Measurements from ENCODE around the gene KCNJ1. TPM values are rescaled to one million over a fixed set of nuclear protein-coding genes. Genes with fewer than 3 reads are reported as not detected.

The KCNJ1 gene
- total RNA-seq, 1 donor from 2014 or later = not detected

- intact Hi-C loops (cut with micrococcal nuclease) = no loop called here
Measured at GRCh38 chr11:128901653-128902514, 34.8 kb upstream of the KCNJ1 start.

- intact Hi-C loops (cut with micrococcal nuclease) = no loop called here
Measured at GRCh38 chr11:128900468-128900867, 33.4 kb upstream of the KCNJ1 start.

GRCh38 chr11:128898580-128899344 is 31.7 kb upstream of the KCNJ1 start:
- intact Hi-C loops (cut with micrococcal nuclease) = no loop called here

DNA sequence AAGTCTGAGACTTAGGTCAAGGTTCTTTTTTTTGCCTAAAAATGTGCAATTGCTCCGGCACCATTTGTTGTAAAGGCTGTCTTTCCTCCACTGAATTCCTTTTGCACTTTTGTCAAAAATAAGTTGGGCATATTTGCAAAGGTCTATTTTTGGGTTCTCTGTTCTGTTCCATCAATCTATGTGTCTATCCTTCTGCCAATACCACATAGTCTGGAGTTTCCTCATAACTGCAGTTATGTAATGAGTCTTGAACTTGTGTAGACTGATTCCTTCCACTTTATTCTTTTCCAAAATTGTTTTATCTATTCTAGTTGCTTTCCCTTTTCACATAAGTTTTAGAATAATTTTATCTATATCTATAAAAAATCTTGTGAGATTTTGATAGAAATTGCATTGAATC is 30.7 kb upstream of the KCNJ1 start:
- intact Hi-C loops (cut with micrococcal nuclease) = no loop called here

DNA sequence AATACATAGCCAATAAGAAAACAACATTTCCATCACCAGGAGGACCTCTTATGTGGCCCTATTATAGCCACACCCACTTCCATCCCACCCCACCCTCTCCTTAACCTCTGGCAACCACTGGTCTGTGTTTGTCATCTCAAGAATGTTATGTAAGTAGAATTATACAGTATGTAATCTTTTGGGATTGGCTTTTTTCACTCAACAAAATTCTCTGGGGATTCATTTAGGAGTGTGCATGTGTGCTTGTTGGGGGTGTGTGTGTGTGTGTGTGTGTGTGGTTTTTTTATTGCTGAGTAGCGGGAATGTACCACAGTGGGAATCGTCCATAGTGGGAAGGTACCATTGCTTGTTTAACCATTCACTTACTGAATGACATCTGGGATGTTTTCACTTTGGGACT is 29.3 kb upstream of the KCNJ1 start:
- intact Hi-C loops (cut with micrococcal nuclease) = no loop called here

DNA sequence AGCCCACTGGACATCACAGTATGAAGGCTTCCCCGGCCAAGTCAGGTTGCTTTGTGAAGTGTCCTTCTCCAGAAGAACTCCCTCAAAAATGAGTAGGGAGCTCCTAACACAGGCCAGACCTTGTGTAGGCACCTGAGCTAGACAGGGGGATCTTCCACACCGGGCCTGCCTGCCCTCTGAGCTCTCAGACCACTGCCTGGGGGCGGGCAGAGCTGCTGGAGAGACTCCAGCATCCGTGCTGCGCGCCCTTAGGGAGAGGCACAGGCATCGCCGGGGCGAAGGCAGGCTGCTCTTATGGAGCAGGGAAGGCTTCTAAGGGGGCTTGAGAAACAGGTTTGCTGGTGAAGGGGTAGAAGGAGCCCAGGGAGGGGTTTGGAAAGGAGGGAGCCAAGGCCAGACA is 28.4 kb upstream of the KCNJ1 start:
- intact Hi-C loops (cut with micrococcal nuclease) = no loop called here

DNA sequence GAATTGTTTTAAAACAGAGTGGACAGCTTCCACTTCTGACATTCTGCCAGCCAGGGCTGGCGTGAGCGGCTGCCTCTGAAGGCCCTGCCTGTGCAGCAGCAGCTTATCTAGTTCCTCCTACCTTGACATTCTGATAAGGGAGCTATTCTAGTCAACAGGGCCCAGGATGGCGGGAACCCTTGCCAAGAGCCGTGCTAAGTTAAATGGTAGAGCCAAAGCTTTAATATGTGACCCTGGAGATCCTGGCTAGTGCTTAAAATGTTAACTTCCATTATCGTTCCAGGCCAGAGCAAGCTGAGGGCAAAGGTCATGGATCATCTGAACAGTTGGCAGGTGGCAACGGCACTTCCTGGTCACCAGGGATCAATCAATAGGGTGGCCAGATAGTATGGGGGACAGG is 27.6 kb upstream of the KCNJ1 start:
- intact Hi-C loops (cut with micrococcal nuclease) = no loop called here

DNA sequence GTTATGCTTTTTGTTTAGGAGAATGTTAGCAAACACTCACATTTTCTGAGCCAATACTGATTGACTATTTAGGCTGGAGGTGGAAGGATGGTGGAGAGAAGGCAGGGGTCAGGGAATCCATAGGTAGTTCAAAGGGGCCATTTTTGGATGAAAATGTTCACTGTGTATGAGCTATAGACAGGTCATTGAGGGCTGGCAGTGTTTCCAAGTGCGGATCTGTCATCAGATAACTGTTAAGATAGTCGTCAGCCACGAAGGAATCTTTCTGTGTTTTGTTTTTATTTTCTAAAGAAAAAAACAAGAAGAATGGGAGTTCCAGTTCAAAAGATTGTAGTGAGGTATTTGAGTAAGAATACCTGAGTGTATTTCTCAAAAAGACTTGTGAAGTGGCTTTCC is 27.2 kb upstream of the KCNJ1 start:
- intact Hi-C loops (cut with micrococcal nuclease) = no loop called here

GRCh38 chr11:128893578-128894285 is 26.6 kb upstream of the KCNJ1 start:
- intact Hi-C loops (cut with micrococcal nuclease) = no loop called here

DNA sequence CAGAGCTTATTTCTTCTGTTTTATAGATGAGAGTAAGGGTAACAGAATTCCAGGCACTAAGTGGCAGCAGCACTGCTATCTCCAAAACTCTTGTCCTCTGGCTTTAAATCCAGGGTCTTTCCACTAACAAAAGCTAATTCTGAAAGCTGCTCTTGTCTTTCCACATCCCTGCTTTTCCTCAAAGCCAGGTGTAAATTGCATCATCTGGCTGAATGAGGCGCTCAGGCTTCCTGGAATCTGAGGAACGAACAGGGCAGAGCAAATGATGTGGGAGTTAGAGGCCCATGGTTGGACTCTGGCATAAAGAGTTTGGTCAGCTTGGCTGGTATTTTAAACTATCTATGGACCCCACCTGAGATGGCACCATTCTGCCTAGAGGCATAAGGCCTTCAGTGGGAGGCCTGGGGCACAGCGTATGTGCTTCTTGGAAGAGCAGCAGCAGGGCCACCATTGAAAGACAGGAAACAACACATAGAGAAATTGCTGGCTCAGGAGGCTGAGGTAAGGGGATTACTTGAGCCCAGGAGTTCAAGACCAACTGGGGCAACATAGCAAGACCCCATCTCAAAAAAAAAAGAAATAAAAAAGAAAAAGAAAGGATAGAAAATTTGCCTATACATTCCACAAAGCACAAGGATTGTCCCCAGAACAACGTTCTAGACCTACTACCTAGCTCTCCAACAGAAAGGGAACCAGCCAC is 25.9 kb upstream of the KCNJ1 start:
- intact Hi-C loops (cut with micrococcal nuclease) = no loop called here

DNA sequence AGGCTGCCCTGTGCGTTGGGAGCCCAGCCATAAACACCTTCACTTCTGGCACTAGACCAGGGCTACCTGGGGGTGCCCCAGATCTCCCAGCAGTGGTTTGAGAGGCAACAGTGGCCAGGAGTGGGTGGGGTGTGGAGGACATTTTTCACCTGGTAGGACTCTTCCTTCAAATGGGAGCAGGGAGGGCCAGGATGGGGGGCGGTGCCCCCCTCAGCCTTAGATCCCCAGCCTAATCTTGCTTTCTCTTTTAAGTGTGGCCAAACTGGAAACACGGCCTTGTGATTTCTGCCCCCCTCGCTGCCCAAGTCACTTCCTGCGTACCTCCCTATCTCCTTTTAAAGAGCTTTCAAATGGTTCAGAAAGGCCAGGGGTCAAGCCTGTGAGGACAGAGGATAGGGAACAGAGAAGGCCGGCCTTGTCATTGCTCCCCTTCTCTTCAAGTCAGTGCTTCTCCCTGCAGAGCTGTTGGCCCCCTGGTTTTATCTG is 24.9 kb upstream of the KCNJ1 start:
- intact Hi-C loops (cut with micrococcal nuclease) = no loop called here

- intact Hi-C loops (cut with micrococcal nuclease) = no loop called here
Measured at GRCh38 chr11:128890543-128891368, 23.7 kb upstream of the KCNJ1 start, which contains the start of gene KCNJ5. Gene KCNJ5, plus strand, starts transcription at chr11:128891356. Its CDS starts 19,918 bp downstream, at chr11:128911274.

- intact Hi-C loops (cut with micrococcal nuclease) = no loop called here
Measured at GRCh38 chr11:128890216-128890542, 23.1 kb upstream of the KCNJ1 start.

GRCh38 chr11:128889657-128890213 is 22.6 kb upstream of the KCNJ1 start:
- intact Hi-C loops (cut with micrococcal nuclease) = loop anchor here (10.0 kb wide), 1 partner anchor 135 kb away; no protein-coding TSS in a partner anchor

GRCh38 chr11:128888034-128888985 is 21.2 kb upstream of the KCNJ1 start:
- intact Hi-C loops (cut with micrococcal nuclease) = loop anchor here (10.0 kb wide), 1 partner anchor 136 kb away; no protein-coding TSS in a partner anchor

DNA sequence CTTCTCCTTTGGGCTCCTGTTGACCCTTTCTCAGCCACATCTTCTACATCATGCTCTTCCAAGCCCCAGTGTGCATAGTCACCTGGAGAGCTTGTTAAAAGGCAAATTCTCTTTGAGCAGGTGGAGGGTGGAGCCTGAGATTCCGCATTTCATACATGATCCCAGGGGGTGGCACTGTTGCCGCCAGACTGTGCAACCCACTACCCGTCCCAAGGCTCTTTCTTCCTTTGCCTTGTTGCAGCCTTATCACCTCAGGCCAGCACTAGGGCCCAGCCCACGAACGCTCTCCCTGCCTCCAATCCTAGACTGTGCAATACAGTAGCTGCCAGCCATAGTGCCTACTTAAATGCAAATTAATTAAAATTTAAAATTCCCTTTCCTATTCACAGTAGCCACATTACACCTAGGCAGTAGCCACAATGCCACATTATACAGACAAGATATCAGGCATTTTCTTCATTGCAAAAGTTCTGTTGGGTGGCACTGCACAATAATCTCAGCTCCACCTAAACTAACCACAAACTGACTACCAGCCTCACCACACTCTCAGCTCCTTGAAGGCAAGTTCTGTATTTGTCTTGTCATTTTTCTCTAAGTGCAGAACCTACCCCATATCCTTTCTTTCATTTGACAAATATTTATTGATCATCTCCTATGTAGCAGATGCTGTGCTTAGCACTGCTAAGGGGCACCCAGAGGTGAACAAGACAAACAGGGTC is 19.5 kb upstream of the KCNJ1 start:
- intact Hi-C loops (cut with micrococcal nuclease) = loop anchor here (10.0 kb wide), 1 partner anchor 138 kb away; no protein-coding TSS in a partner anchor

- intact Hi-C loops (cut with micrococcal nuclease) = loop anchor here (1.0 to 10.0 kb wide), 5 partner anchors 20 to 866 kb away; no protein-coding TSS in a partner anchor
Measured at GRCh38 chr11:128884703-128885338, 17.7 kb upstream of the KCNJ1 start.
